ENCODE measurements around the gene TBC1D3B.

The TBC1D3B gene

DNA sequence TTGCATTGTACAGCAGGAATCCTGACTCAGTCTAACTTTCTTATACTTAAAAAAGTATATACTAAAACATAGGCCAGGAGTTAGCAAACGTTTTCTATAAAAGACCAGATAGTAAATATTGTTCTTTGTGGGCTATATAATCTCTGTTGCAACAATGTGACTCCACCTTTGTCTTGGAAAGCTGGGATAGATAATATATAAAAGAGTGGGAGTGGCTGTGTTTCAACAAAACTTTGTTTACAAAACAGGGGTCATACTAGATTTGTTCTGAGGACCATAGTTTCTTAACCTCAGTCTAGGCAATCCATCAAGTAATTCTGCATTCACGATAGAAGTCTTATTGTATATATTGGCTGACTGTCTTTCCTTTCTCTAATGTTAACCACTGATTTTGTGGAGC is 9.0 kb upstream of the TBC1D3B start:
- Histone ChIP-seq H3K14ac (ENCODE audit: low read length) (no peak overlapping the region), H2AFZ (ENCODE audit: insufficient read depth, low read length, poor library complexity) (no peak overlapping the region), H3K4me2 (ENCODE audit: low read length) (no peak overlapping the region), H2AK5ac (ENCODE audit: low read length) (no peak overlapping the region), H4K8ac (ENCODE audit: low read depth, low read length) (no peak overlapping the region), H3K79me1 (ENCODE audit: low read length) (peaks cover 10% of the 10 kb centered on the region), H2BK12ac (ENCODE audit: low read length) (no peak overlapping the region), H4K91ac (ENCODE audit: low read depth, low read length) (no peak overlapping the region), H3K79me2 (ENCODE audit: control insufficient read depth, insufficient read depth, low read length, poor library complexity) (peaks cover 10% of the 10 kb centered on the region), H2BK5ac (ENCODE audit: low read depth, low read length, poor library complexity) (no peak overlapping the region), H2BK120ac (ENCODE audit: insufficient read depth, low read length, poor library complexity) (no peak overlapping the region), H3K27ac (ENCODE audit: low read depth, low read length) (no peak overlapping the region), H3K27me3 (ENCODE audit: insufficient read depth, low read length) (peaks cover 4% of the 10 kb centered on the region), H3K9ac (ENCODE audit: low read length) (no peak overlapping the region), H3K36me3 (ENCODE audit: control insufficient read depth in 1 of 2, insufficient read depth in 2 of 2, low read length in 2 of 2) (no peaks in the 10 kb centered on the region), H3K4me1 (ENCODE audit: control insufficient read depth in 1 of 2, insufficient read depth in 2 of 2, low read length in 2 of 2) (peaks cover 9 to 10% of the 10 kb centered on the region in 2 experiments), H3K4ac (ENCODE audit: low read depth, low read length) (no peak overlapping the region), H3K23ac (ENCODE audit: low read length) (no peak overlapping the region), H3K4me3 (ENCODE audit: low read depth, low read length) (no peak overlapping the region), H3K9me3 (ENCODE audit: insufficient read depth, low read depth, low read length) (peaks cover 3% of the 10 kb centered on the region), H4K12ac (ENCODE audit: low read depth, low read length) (no peak overlapping the region), H3K18ac (ENCODE audit: low read length) (no peak overlapping the region)
- no CpG with 5 or more reads among the region's 2 CpGs for WGBS (ENCODE audit: extremely low coverage, insufficient coverage, insufficient read length)
- DNase-seq: no peak

DNA sequence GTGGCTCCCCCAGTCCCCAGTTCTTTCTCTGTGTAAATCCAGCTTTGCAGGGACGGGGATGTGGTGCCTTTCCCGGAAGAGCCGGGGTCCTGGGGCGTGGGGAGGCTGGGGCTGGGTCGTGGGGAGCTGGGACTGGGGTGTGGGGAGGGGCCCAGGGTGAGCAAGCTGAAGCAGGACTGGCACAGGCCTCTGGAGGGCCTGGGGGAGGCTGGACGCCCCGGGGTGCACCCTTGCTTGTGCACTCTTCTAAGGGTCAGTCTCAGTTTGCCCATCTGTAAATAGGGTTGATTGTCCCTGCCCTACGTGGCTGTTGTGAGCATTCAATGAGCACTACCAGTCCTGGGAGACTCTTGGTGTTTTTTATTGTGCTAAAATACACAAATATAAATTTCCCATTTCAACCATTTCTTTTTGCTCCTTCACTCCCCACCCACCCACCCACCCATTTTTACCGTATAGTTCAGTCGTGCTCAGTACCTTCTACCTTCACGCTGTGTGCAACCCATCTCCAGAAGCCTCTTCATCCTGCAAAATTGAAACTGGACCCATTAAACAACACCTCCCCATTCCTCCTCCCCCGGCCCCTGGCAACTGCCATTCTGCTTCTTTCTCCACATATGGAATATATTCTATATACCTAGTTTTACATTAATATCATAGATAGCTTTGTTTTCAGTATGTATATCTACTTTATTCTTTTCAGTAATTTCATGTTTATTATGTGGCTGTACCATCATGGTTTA is 7.8 kb upstream of the TBC1D3B start:
- peak overlapping the region; percentile 72 for H4K8ac ChIP-seq (ENCODE audit: low read depth, low read length)
- peak overlapping the region; percentile 82 for H3K4me2 ChIP-seq (ENCODE audit: low read length)
- peaks cover 9 to 10% of the 10 kb centered on the region in 2 experiments for H3K4me1 ChIP-seq (ENCODE audit: control insufficient read depth in 1 of 2, insufficient read depth in 2 of 2, low read length in 2 of 2)
- H2BK120ac ChIP-seq (ENCODE audit: insufficient read depth, low read length, poor library complexity): no peak overlapping the region
- H2BK12ac ChIP-seq (ENCODE audit: low read length): no peak overlapping the region
- H4K91ac ChIP-seq (ENCODE audit: low read depth, low read length): no peak overlapping the region
- no peak for DNase-seq
- no CpG with 5 or more reads among the region's 12 CpGs for WGBS (ENCODE audit: extremely low coverage, insufficient coverage, insufficient read length)
- H3K23ac ChIP-seq (ENCODE audit: low read length): no peak overlapping the region
- H3K18ac ChIP-seq (ENCODE audit: low read length): peak overlapping the region; percentile 85
- no peak overlapping the region for H2AK5ac ChIP-seq (ENCODE audit: low read length)
- H2AFZ ChIP-seq (ENCODE audit: insufficient read depth, low read length, poor library complexity): no peak overlapping the region
- no peak overlapping the region for H3K27ac ChIP-seq (ENCODE audit: low read depth, low read length)
- H3K9ac ChIP-seq (ENCODE audit: low read length): peak overlapping the region; percentile 21
- peaks cover 3% of the 10 kb centered on the region for H3K9me3 ChIP-seq (ENCODE audit: insufficient read depth, low read depth, low read length)
- H4K12ac ChIP-seq (ENCODE audit: low read depth, low read length): peak overlapping the region; percentile 88
- H3K14ac ChIP-seq (ENCODE audit: low read length): no peak overlapping the region
- no peak overlapping the region for H3K4me3 ChIP-seq (ENCODE audit: low read depth, low read length)
- peaks cover 4% of the 10 kb centered on the region for H3K27me3 ChIP-seq (ENCODE audit: insufficient read depth, low read length)
- no peaks in the 10 kb centered on the region for H3K36me3 ChIP-seq (ENCODE audit: control insufficient read depth in 1 of 2, insufficient read depth in 2 of 2, low read length in 2 of 2)
- peaks cover 10% of the 10 kb centered on the region for H3K79me2 ChIP-seq (ENCODE audit: control insufficient read depth, insufficient read depth, low read length, poor library complexity)
- H3K4ac ChIP-seq (ENCODE audit: low read depth, low read length): peak overlapping the region; percentile 0
- no peak overlapping the region for H2BK5ac ChIP-seq (ENCODE audit: low read depth, low read length, poor library complexity)
- H3K79me1 ChIP-seq (ENCODE audit: low read length): peaks cover 10% of the 10 kb centered on the region

DNA sequence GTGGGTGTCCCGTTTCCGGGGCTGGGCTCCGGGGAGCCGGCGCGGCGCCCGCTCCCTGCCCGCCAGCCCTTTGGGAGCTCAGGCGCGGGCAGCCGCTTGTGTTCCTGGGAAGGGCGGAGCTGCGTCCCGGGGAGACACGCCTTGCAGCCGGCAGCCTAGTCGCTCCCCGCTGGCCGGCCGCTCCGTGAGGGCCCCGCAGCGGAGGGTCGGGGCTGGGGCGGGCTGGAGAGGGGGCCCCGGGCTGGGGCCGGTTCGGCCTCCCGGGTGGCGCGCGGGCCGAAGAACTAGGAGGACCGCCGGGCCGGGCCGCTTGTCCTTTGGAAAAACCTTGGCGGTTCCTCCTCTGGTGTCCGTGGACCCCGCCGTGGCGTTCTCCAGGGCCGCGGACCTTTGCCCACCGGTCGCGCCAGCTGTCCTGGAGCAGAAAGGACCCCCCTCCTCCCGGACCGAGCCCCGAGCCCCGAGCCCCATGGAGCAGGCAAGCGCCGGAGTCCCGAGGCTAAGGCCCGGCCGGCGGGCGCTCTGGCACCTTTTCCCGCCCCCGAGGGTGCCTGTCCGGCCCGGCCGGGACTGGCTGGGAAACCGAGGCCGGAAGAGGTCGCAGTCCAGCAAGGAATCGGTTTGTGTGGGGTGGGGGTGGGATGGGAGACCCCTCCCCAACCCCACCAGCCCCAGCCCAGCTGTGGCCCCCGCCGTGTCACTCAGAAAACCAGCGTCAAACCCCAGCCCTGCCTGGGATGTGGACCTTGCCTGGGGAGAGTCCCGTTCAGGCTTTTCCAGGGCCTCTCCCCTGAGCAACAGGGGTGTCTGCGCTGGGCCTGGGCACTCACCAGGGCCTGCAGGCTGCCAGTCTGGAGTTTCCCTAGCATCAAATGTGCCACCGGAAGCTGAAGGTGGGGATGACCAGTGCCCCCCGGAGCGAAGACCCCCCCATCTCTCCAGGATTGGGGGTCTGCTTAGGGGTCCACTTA is 6.8 kb upstream of the TBC1D3B start:
- Histone ChIP-seq H2BK12ac (ENCODE audit: low read length) (no peak overlapping the region), H3K18ac (ENCODE audit: low read length) (peak overlapping the region; percentile 85), H3K14ac (ENCODE audit: low read length) (peak overlapping the region; percentile 83), H3K4me2 (ENCODE audit: low read length) (peak overlapping the region; percentile 82), H3K36me3 (ENCODE audit: control insufficient read depth in 1 of 2, insufficient read depth in 2 of 2, low read length in 2 of 2) (no peaks in the 10 kb centered on the region), H2AK5ac (ENCODE audit: low read length) (no peak overlapping the region), H3K27me3 (ENCODE audit: insufficient read depth, low read length) (peaks cover 4% of the 10 kb centered on the region), H4K8ac (ENCODE audit: low read depth, low read length) (peak overlapping the region; percentile 72), H3K9ac (ENCODE audit: low read length) (peak overlapping the region; percentile 21), H3K4me3 (ENCODE audit: low read depth, low read length) (peak overlapping the region; percentile 73), H4K91ac (ENCODE audit: low read depth, low read length) (peak overlapping the region; percentile 55), H3K23ac (ENCODE audit: low read length) (no peak overlapping the region), H2BK120ac (ENCODE audit: insufficient read depth, low read length, poor library complexity) (peak overlapping the region; percentile 53), H3K4ac (ENCODE audit: low read depth, low read length) (peak overlapping the region; percentile 57), H3K27ac (ENCODE audit: low read depth, low read length) (no peak overlapping the region), H3K4me1 (ENCODE audit: control insufficient read depth in 1 of 2, insufficient read depth in 2 of 2, low read length in 2 of 2) (peaks cover 9 to 10% of the 10 kb centered on the region in 2 experiments), H3K9me3 (ENCODE audit: insufficient read depth, low read depth, low read length) (peaks cover 3% of the 10 kb centered on the region), H3K79me1 (ENCODE audit: low read length) (peaks cover 10% of the 10 kb centered on the region), H3K79me2 (ENCODE audit: control insufficient read depth, insufficient read depth, low read length, poor library complexity) (peaks cover 10% of the 10 kb centered on the region), H4K12ac (ENCODE audit: low read depth, low read length) (peak overlapping the region; percentile 88), H2AFZ (ENCODE audit: insufficient read depth, low read length, poor library complexity) (peak overlapping the region; percentile 80), H2BK5ac (ENCODE audit: low read depth, low read length, poor library complexity) (peak overlapping the region; percentile 15)
- no CpG with 5 or more reads among the region's 76 CpGs for WGBS (ENCODE audit: extremely low coverage, insufficient coverage, insufficient read length)
- DNase-seq: peak in 1 of 2 donors; percentile 46

- Histone ChIP-seq H3K79me1 (ENCODE audit: low read length) (peaks cover 10% of the 10 kb centered on the region), H3K27me3 (ENCODE audit: insufficient read depth, low read length) (peaks cover 4% of the 10 kb centered on the region), H3K79me2 (ENCODE audit: control insufficient read depth, insufficient read depth, low read length, poor library complexity) (peaks cover 10% of the 10 kb centered on the region), H2AK5ac (ENCODE audit: low read length) (no peak overlapping the region), H3K9ac (ENCODE audit: low read length) (no peak overlapping the region), H3K9me3 (ENCODE audit: insufficient read depth, low read depth, low read length) (peaks cover 3% of the 10 kb centered on the region), H2AFZ (ENCODE audit: insufficient read depth, low read length, poor library complexity) (peak overlapping the region; percentile 47), H3K4ac (ENCODE audit: low read depth, low read length) (peak overlapping the region; percentile 11), H2BK120ac (ENCODE audit: insufficient read depth, low read length, poor library complexity) (peak overlapping the region; percentile 8), H3K23ac (ENCODE audit: low read length) (peak overlapping the region; percentile 68), H3K18ac (ENCODE audit: low read length) (peak overlapping the region; percentile 36), H3K4me1 (ENCODE audit: control insufficient read depth in 1 of 2, insufficient read depth in 2 of 2, low read length in 2 of 2) (peaks cover 9 to 10% of the 10 kb centered on the region in 2 experiments), H3K4me3 (ENCODE audit: low read depth, low read length) (peak overlapping the region; percentile 73), H4K8ac (ENCODE audit: low read depth, low read length) (peak overlapping the region; percentile 72), H2BK12ac (ENCODE audit: low read length) (peak overlapping the region; percentile 15), H3K4me2 (ENCODE audit: low read length) (peak overlapping the region; percentile 82), H4K12ac (ENCODE audit: low read depth, low read length) (peak overlapping the region; percentile 68), H3K14ac (ENCODE audit: low read length) (peak overlapping the region; percentile 56), H3K36me3 (ENCODE audit: control insufficient read depth in 1 of 2, insufficient read depth in 2 of 2, low read length in 2 of 2) (no peaks in the 10 kb centered on the region), H2BK5ac (ENCODE audit: low read depth, low read length, poor library complexity) (peak overlapping the region; percentile 15), H4K91ac (ENCODE audit: low read depth, low read length) (peak overlapping the region; percentile 55), H3K27ac (ENCODE audit: low read depth, low read length) (no peak overlapping the region)
- no peak for DNase-seq
- WGBS (ENCODE audit: extremely low coverage, insufficient coverage, insufficient read length): no CpG with 5 or more reads among the region's 48 CpGs
These were observed 6.0 kb upstream of the TBC1D3B start for GRCh38 chr17:36182176-36183000.
